Measurements from ENCODE around the gene CENPX. TPM values are rescaled to one million over a fixed set of nuclear protein-coding genes. Genes with fewer than 3 reads are reported as not detected.

CENPX gene
- total and polyA plus RNA-seq, 2 donors (not counting 3 experiments of a cell fraction or from before 2014, with no cell fraction given): 56.2 to 67.2 TPM

- POLR2A ChIA-PET: no interaction called here
- intact Hi-C loops (cut with micrococcal nuclease) (no loop called here), dilution Hi-C loops (cut with MboI; ENCODE audit: extremely low pct_ligation_motif_present, low sequenced_read_pairs) (no loop called here)
- Histone ChIP-seq H3K9ac (replicated peaks; ENCODE audit: extremely low read depth, insufficient read depth, low read length) (no peak overlapping the region), H3K9me1 (replicated peaks; ENCODE audit: control insufficient read depth, extremely low read depth, insufficient read depth, low read length) (no peaks in the 10 kb centered on the region), H3K4me3 (replicated peaks in 1 of 3; ENCODE audit: insufficient read depth in 1 of 3, low read depth in 1 of 3, low read length in 3 of 3) (no peak overlapping the region), H3K4me1 (ENCODE audit: control insufficient read depth, extremely low read depth, insufficient read depth, low read length) (no peaks in the 10 kb centered on the region), H4K20me1 (replicated peaks; ENCODE audit: control insufficient read depth, extremely low read depth, insufficient read depth, low read length) (no peaks in the 10 kb centered on the region), H3K27me3 (ENCODE audit: control insufficient read depth in 2 of 2, insufficient read depth in 2 of 2, low read length in 2 of 2) (no peaks in the 10 kb centered on the region), H3K9me3 (replicated peaks; ENCODE audit: control insufficient read depth, insufficient read depth, low read length) (no peaks in the 10 kb centered on the region), H3K79me2 (ENCODE audit: control insufficient read depth, insufficient read depth, low read length) (no peaks in the 10 kb centered on the region), H2AFZ (ENCODE audit: low read depth, low read length) (no peak overlapping the region), H3K36me3 (ENCODE audit: control insufficient read depth in 2 of 2, extremely low read depth in 1 of 2, insufficient read depth in 2 of 2, low read length in 2 of 2) (no peaks in the 10 kb centered on the region), H3K4me2 (ENCODE audit: insufficient read depth, low read length) (no peak overlapping the region), H3K27ac (ENCODE audit: insufficient read depth, low read depth, low read length) (no peak overlapping the region)
- TF ChIP-seq GATA2 (IDR thresholded peaks at IDR 0.05; ENCODE audit: insufficient read depth, insufficient read length, low read depth, low read length) (no peak), MAX (IDR thresholded peaks at IDR 0.05; ENCODE audit: insufficient read depth, insufficient read length) (no peak)
- FAIRE-seq (no peak), DNase-seq (ENCODE audit: low read depth, low spot score) (no peak)
- CTCF ChIA-PET: interaction anchor here (0.7 kb wide), 1 partner anchor 9 kb away, joined by 5 read pairs; no protein-coding TSS in a partner anchor
- BruUV-seq (replicated peaks): no TSS peak
Observed at GRCh38 chr17:82010575-82011525, 11.8 kb downstream of the CENPX start.

GRCh38 chr17:82009413-82009812 lies 13.3 kb downstream of the CENPX start:
- H3K27ac ChIP-seq (ENCODE audit: insufficient read depth, low read depth, low read length): no peak overlapping the region
- no peaks in the 10 kb centered on the region for H4K20me1 ChIP-seq (replicated peaks; ENCODE audit: control insufficient read depth, extremely low read depth, insufficient read depth, low read length)
- H3K36me3 ChIP-seq (ENCODE audit: control insufficient read depth in 2 of 2, extremely low read depth in 1 of 2, insufficient read depth in 2 of 2, low read length in 2 of 2): no peaks in the 10 kb centered on the region
- ChIA-PET CTCF (interaction anchor here (0.8 to 1.6 kb wide), 3 partner anchors 10 to 50 kb away, joined by 3 to 7 read pairs (median 3); no protein-coding TSS in a partner anchor), POLR2A (no interaction called here)
- H3K27me3 ChIP-seq (ENCODE audit: control insufficient read depth in 2 of 2, insufficient read depth in 2 of 2, low read length in 2 of 2): no peaks in the 10 kb centered on the region
- H3K9me3 ChIP-seq (replicated peaks; ENCODE audit: control insufficient read depth, insufficient read depth, low read length): no peaks in the 10 kb centered on the region
- no peaks in the 10 kb centered on the region for H3K9me1 ChIP-seq (replicated peaks; ENCODE audit: control insufficient read depth, extremely low read depth, insufficient read depth, low read length)
- no peaks in the 10 kb centered on the region for H3K4me1 ChIP-seq (ENCODE audit: control insufficient read depth, extremely low read depth, insufficient read depth, low read length)
- H2AFZ ChIP-seq (ENCODE audit: low read depth, low read length): no peak overlapping the region
- DNase-seq (ENCODE audit: low read depth, low spot score) (no peak), FAIRE-seq (no peak)
- dilution Hi-C loops (cut with MboI; ENCODE audit: extremely low pct_ligation_motif_present, low sequenced_read_pairs) (no loop called here), intact Hi-C loops (cut with micrococcal nuclease) (no loop called here)
- TF ChIP-seq MYC (IDR thresholded peaks at IDR 0.05; ENCODE audit: low read depth, low read length): no peak
- TF ChIP-seq CTCF (IDR thresholded peaks at IDR 0.05; ENCODE audit: extremely low read depth in 1 of 2, insufficient read depth in 1 of 2, low read depth in 1 of 2, low read length in 2 of 2): no peak
- TF ChIP-seq MAX (IDR thresholded peaks at IDR 0.05; ENCODE audit: insufficient read depth, insufficient read length): no peak
- TF ChIP-seq FOS (IDR thresholded peaks at IDR 0.05; ENCODE audit: borderline replicate concordance, insufficient read depth, low read length): no peak
- TF ChIP-seq POLR2A (IDR thresholded peaks at IDR 0.05; ENCODE audit: low read depth, low read length): no peak
- TF ChIP-seq EZH2 (IDR thresholded peaks at IDR 0.05; ENCODE audit: borderline replicate concordance, low read depth, low read length, severe bottlenecking): no peak
- no peak for TF ChIP-seq POLR2AphosphoS5 (IDR thresholded peaks at IDR 0.05; ENCODE audit: insufficient read depth, low read depth, low read length)
- no peak for TF ChIP-seq JUN (IDR thresholded peaks at IDR 0.05; ENCODE audit: borderline replicate concordance, insufficient read depth, insufficient read length, low read depth)
- no peak for TF ChIP-seq GATA2 (IDR thresholded peaks at IDR 0.05; ENCODE audit: insufficient read depth, insufficient read length, low read depth, low read length)
- no peak overlapping the region for H3K4me3 ChIP-seq (replicated peaks in 1 of 3; ENCODE audit: insufficient read depth in 1 of 3, low read depth in 1 of 3, low read length in 3 of 3)
- H3K9ac ChIP-seq (replicated peaks; ENCODE audit: extremely low read depth, insufficient read depth, low read length): no peak overlapping the region
- no TSS peak for BruUV-seq (replicated peaks)
- no peak overlapping the region for H3K4me2 ChIP-seq (ENCODE audit: insufficient read depth, low read length)
- H3K79me2 ChIP-seq (ENCODE audit: control insufficient read depth, insufficient read depth, low read length): no peaks in the 10 kb centered on the region
